Dermis blood vessel endothelial cell (primary cell): ENCODE measurements around the gene WHRN. TPM values are rescaled to one million over a fixed set of nuclear protein-coding genes. Genes with fewer than 3 reads are reported as not detected.

Experiments used
- DNase-seq: peaks from one replicate; pipeline ENCODE4 v3.0.0; 2010
- total RNA-seq: library from RNA; depleted of rRNA; stranded (reverse); fragments of >200 nt; gene quantifications from 2 replicates; pipeline ENCODE4 v1.2.3, GENCODE V29; 2014

Gene WHRN
- total RNA-seq, 1 donor from 2014 or later, result 0.17 TPM

- DNase-seq, result no peak
These were observed 108.6 kb downstream of the WHRN start for GRCh38 chr9:114396558-114397218.

GRCh38 chr9:114395768-114396167 lies 109.5 kb downstream of the WHRN start:
- no peak for DNase-seq

GRCh38 chr9:114395334-114395617 lies 110.0 kb downstream of the WHRN start:
- no peak for DNase-seq

GRCh38 chr9:114394523-114395333 lies 110.5 kb downstream of the WHRN start:
- no peak for DNase-seq

- no peak for DNase-seq
These were observed 112.5 kb downstream of the WHRN start for GRCh38 chr9:114392749-114393112.

- DNase-seq, result no peak
These were observed 114.3 kb downstream of the WHRN start for GRCh38 chr9:114390952-114391351.

- DNase-seq, result no peak
These were observed 115.5 kb downstream of the WHRN start for GRCh38 chr9:114389612-114390368.

- DNase-seq, result no peak
These were observed 116.4 kb downstream of the WHRN start for GRCh38 chr9:114388764-114389375.

GRCh38 chr9:114388357-114388682 lies 117.0 kb downstream of the WHRN start:
- DNase-seq, result no peak

- peak; percentile 80 for DNase-seq
These were observed 117.5 kb downstream of the WHRN start, which contains the start of gene AKNA for GRCh38 chr9:114387680-114388356. Gene AKNA (minus strand): TSS chr9:114387982. CDS start chr9:114381333, 6,649 bp downstream.

- peak; percentile 23 for DNase-seq
These were observed 118.2 kb downstream of the WHRN start for GRCh38 chr9:114386886-114387679.

GRCh38 chr9:114386361-114386885 lies 118.8 kb downstream of the WHRN start:
- DNase-seq, result no peak

GRCh38 chr9:114385397-114386181 lies 119.7 kb downstream of the WHRN start:
- peak; percentile 87 for DNase-seq

GRCh38 chr9:114384836-114385396 lies 120.4 kb downstream of the WHRN start:
- DNase-seq, result no peak

- DNase-seq, result no peak
These were observed 120.9 kb downstream of the WHRN start for GRCh38 chr9:114384341-114384740.

GRCh38 chr9:114383521-114384231 lies 121.6 kb downstream of the WHRN start:
- DNase-seq, result no peak

GRCh38 chr9:114382699-114383520 lies 122.4 kb downstream of the WHRN start:
- DNase-seq, result no peak

GRCh38 chr9:114378883-114379282 lies 126.4 kb downstream of the WHRN start:
- DNase-seq, result no peak

- no peak for DNase-seq
These were observed 127.3 kb downstream of the WHRN start for GRCh38 chr9:114378016-114378415.
